Neuronal stem cell (in vitro differentiated cells): ENCODE results near the gene TMEM218.
"Not testable (repeated sequence)": the region's sequence is repeated elsewhere in the genome, so short reads cannot be mapped to it uniquely, and the experiment has no call there.

Source experiments
- DNase-seq: peaks from one replicate; pipeline ENCODE4 v3.0.0-alpha.2; 2013; ENCODE audit warnings: low spot score
- H2AFZ ChIP-seq: one replicate; pipeline ENCODE4 v1.6.1; 2013; ENCODE audit warnings: mild to moderate bottlenecking, low read length, inconsistent platforms
- H2AK5ac ChIP-seq: 2 replicates; pipeline ENCODE4 v1.6.1; 2013; ENCODE audit warnings: low read depth, mild to moderate bottlenecking, inconsistent platforms, low read length, moderate library complexity, mixed read lengths
- H2BK120ac ChIP-seq: 2 replicates; pipeline ENCODE4 v1.6.1; 2013; ENCODE audit warnings: low read depth, mild to moderate bottlenecking, inconsistent platforms, low read length, moderate library complexity, mixed read lengths
- H2BK12ac ChIP-seq: one replicate; pipeline ENCODE4 v1.6.1; 2013; ENCODE audit warnings: low read length, inconsistent platforms
- H2BK15ac ChIP-seq: 2 replicates; pipeline ENCODE4 v1.6.1; 2013; ENCODE audit warnings: mild to moderate bottlenecking, low read length, inconsistent platforms, mixed read lengths
- H2BK5ac ChIP-seq: one replicate; pipeline ENCODE4 v1.6.1; 2013; ENCODE audit warnings: inconsistent platforms, mild to moderate bottlenecking, low read length, moderate library complexity
- H3K14ac ChIP-seq: one replicate; pipeline ENCODE4 v1.6.1; 2013; ENCODE audit warnings: low read length, inconsistent platforms
- H3K18ac ChIP-seq: 2 replicates; pipeline ENCODE4 v1.6.1; 2013; ENCODE audit warnings: low read length, inconsistent platforms
- H3K23ac ChIP-seq: 2 replicates; pipeline ENCODE4 v1.6.1; 2013; ENCODE audit warnings: low read depth, mild to moderate bottlenecking, mixed read lengths, low read length, inconsistent platforms; ENCODE audit not compliant: poor library complexity
- H3K27ac ChIP-seq: replicated peaks from 3 replicates; pipeline ENCODE4 v1.5.1; 2013; ENCODE audit warnings: low read length, inconsistent platforms
- H3K27me3 ChIP-seq, 3 experiments: 2 replicates each; pipeline ENCODE4 v1.6.1; 2013; ENCODE audit warnings: low read length in 3 of 3, mild to moderate bottlenecking in 2 of 3, inconsistent platforms in 1 of 3, low read depth in 1 of 3, mixed read lengths in 1 of 3, moderate library complexity in 1 of 3; ENCODE audit not compliant: control insufficient read depth in 3 of 3, insufficient read depth in 3 of 3
- H3K36me3 ChIP-seq, 2 donors: replicated peaks in 1 of 2; 2 replicates each; pipeline ENCODE4 v1.6.1; 2013; ENCODE audit warnings: low read length in 2 of 2; ENCODE audit not compliant: control insufficient read depth in 2 of 2, insufficient read depth in 2 of 2
- H3K4ac ChIP-seq: 2 replicates; pipeline ENCODE4 v1.6.1; 2013; ENCODE audit warnings: inconsistent platforms, mild to moderate bottlenecking, low read length, moderate library complexity
- H3K4me1 ChIP-seq, 2 donors: 1 replicate in 1 of 2; 2 replicates in 1 of 2; pipeline ENCODE4 v1.6.1; 2013; ENCODE audit warnings: low read length in 2 of 2, low read depth in 1 of 2; ENCODE audit not compliant: control insufficient read depth in 2 of 2, insufficient read depth in 1 of 2
- H3K4me2 ChIP-seq: one replicate; pipeline ENCODE4 v1.6.1; 2013; ENCODE audit warnings: mild to moderate bottlenecking, low read length, inconsistent platforms; ENCODE audit not compliant: insufficient read depth, poor library complexity, severe bottlenecking
- H3K4me3 ChIP-seq, 2 donors: 2 replicates each; pipeline ENCODE4 v1.5.1; 2013; ENCODE audit warnings: low read length in 2 of 2, mild to moderate bottlenecking in 2 of 2, inconsistent platforms in 1 of 2, moderate library complexity in 1 of 2
- H3K79me1 ChIP-seq: one replicate; pipeline ENCODE4 v1.6.1; 2013; ENCODE audit warnings: low read depth, mild to moderate bottlenecking, inconsistent platforms, low read length, moderate library complexity
- H3K9ac ChIP-seq: one replicate; pipeline ENCODE4 v1.6.1; 2013; ENCODE audit warnings: mild to moderate bottlenecking, low read depth, low read length, inconsistent platforms; ENCODE audit not compliant: poor library complexity
- H3K9me3 ChIP-seq, 2 donors: replicated peaks in 1 of 2; 2 replicates each; pipeline versions ENCODE3 to v1.6.1; 2013; ENCODE audit warnings: low read length in 2 of 2, mild to moderate bottlenecking in 2 of 2, inconsistent platforms in 1 of 2, low read depth in 1 of 2, mixed read lengths in 1 of 2, moderate library complexity in 1 of 2; ENCODE audit not compliant: control insufficient read depth in 2 of 2, insufficient read depth in 1 of 2
- H4K8ac ChIP-seq: one replicate; pipeline ENCODE4 v1.6.1; 2013; ENCODE audit warnings: low read depth, mild to moderate bottlenecking, inconsistent platforms, low read length, moderate library complexity
- H4K91ac ChIP-seq: one replicate; pipeline ENCODE4 v1.6.1; 2013; ENCODE audit warnings: low read length, low read depth, mild to moderate bottlenecking, inconsistent platforms; ENCODE audit not compliant: poor library complexity
- WGBS, 2 donors: extraction: QIAGEN DNeasy Blood & Tissue Kit; methylation state at CpG; one replicate each; pipeline ENCODE4 v1.1.7; 2013; ENCODE audit warnings: missing lambda C conversion rate in 2 of 2, mixed read lengths in 1 of 2; ENCODE audit not compliant: insufficient read length in 2 of 2, insufficient replicate concordance in 1 of 2; ENCODE audit errors: extremely low coverage in 2 of 2; 5-methylcytosine and 5-hydroxymethylcytosine counted together

Gene TMEM218

GRCh38 chr11:125056111-125056510, 55.3 kb downstream of the TMEM218 start:
- not testable (repeated sequence) for H3K27me3 ChIP-seq, H4K8ac ChIP-seq, H3K4ac ChIP-seq, H3K4me2 ChIP-seq, H2BK5ac ChIP-seq, H3K36me3 ChIP-seq, H3K4me1 ChIP-seq, H2BK15ac ChIP-seq, H2AFZ ChIP-seq, DNase-seq, H4K91ac ChIP-seq, H3K14ac ChIP-seq, H3K18ac ChIP-seq, H2AK5ac ChIP-seq, H3K23ac ChIP-seq, H2BK12ac ChIP-seq, H3K4me3 ChIP-seq, H3K9me3 ChIP-seq, H3K9ac ChIP-seq, H3K79me1 ChIP-seq, H2BK120ac ChIP-seq, H3K27ac ChIP-seq
- WGBS, 2 donors: no CpG with 5 or more reads among the region's 2 CpGs

- Histone ChIP-seq H2BK12ac (no peak overlapping the region), H4K8ac (no peak overlapping the region), H3K36me3 (peaks cover 0 to 2% of the 10 kb centered on the region in 2 donors), H3K9me3 (peaks cover 0 to 2% of the 10 kb centered on the region in 2 donors), H3K27me3 (peaks cover 0 to 2% (median 0%) of the 10 kb centered on the region in 3 experiments), H2BK5ac (no peak overlapping the region), H2BK120ac (no peak overlapping the region), H3K79me1 (no peaks in the 10 kb centered on the region), H3K4me3 (no peak overlapping the region), H3K18ac (no peak overlapping the region), H3K23ac (no peak overlapping the region), H3K9ac (no peak overlapping the region), H3K14ac (no peak overlapping the region), H2AK5ac (no peak overlapping the region), H2AFZ (no peak overlapping the region), H4K91ac (no peak overlapping the region), H3K27ac (no peak overlapping the region), H3K4me1 (peaks cover 0 to 5% of the 10 kb centered on the region in 2 donors), H2BK15ac (no peak overlapping the region), H3K4ac (no peak overlapping the region), H3K4me2 (no peak overlapping the region)
- DNase-seq: no peak
- no CpG with 5 or more reads among the region's 2 CpGs for WGBS, 2 donors
Observed at GRCh38 chr11:125055107-125055715, 56.2 kb downstream of the TMEM218 start.

DNA sequence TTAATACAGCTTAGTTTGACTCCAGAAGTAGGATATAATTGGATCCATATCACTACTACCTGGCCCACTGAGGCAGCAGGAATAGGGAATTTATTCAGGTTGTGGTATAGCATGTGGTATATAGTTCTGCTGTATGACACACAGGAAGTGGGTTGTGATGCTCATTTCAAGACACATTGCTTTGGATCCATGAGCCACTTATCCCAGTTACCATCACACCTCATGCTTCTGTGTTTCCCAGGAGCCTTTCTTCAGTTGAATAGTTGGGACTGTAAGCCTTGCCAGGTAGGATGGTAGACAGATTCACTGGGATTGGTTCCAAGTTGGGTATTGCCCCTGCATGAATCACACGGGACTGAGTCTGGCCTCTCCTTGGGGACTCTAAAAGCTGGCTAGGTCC, 58.3 kb downstream of the TMEM218 start:
- H3K14ac ChIP-seq: no peak overlapping the region
- H2BK120ac ChIP-seq: no peak overlapping the region
- no CpG with 5 or more reads among the region's 1 CpG for WGBS, 2 donors
- H3K9me3 ChIP-seq: peaks cover 0 to 2% of the 10 kb centered on the region in 2 donors
- H3K9ac ChIP-seq: peak overlapping the region; percentile 7
- no peak overlapping the region for H3K27ac ChIP-seq
- no peak overlapping the region for H4K8ac ChIP-seq
- DNase-seq: no peak
- peaks cover 0 to 2% of the 10 kb centered on the region in 2 donors for H3K36me3 ChIP-seq
- H3K4me1 ChIP-seq: peaks cover 0 to 5% of the 10 kb centered on the region in 2 donors
- no peaks in the 10 kb centered on the region for H3K79me1 ChIP-seq
- H2BK15ac ChIP-seq: no peak overlapping the region
- no peak overlapping the region for H3K18ac ChIP-seq
- H2BK5ac ChIP-seq: no peak overlapping the region
- no peak overlapping the region for H3K4ac ChIP-seq
- H2BK12ac ChIP-seq: no peak overlapping the region
- H2AFZ ChIP-seq: no peak overlapping the region
- no peak overlapping the region for H4K91ac ChIP-seq
- peaks cover 0 to 2% (median 0%) of the 10 kb centered on the region in 3 experiments for H3K27me3 ChIP-seq
- no peak overlapping the region for H3K23ac ChIP-seq
- no peak overlapping the region for H3K4me2 ChIP-seq
- no peak overlapping the region for H3K4me3 ChIP-seq
- no peak overlapping the region for H2AK5ac ChIP-seq

- Histone ChIP-seq H3K4me3 (no peak overlapping the region), H2BK120ac (no peak overlapping the region), H3K23ac (no peak overlapping the region), H2BK12ac (no peak overlapping the region), H3K4me2 (no peak overlapping the region), H2AK5ac (no peak overlapping the region), H3K9ac (no peak overlapping the region), H3K27me3 (peaks cover 0 to 2% (median 0%) of the 10 kb centered on the region in 3 experiments), H3K18ac (no peak overlapping the region), H3K79me1 (no peaks in the 10 kb centered on the region), H3K27ac (no peak overlapping the region), H2BK5ac (no peak overlapping the region), H4K8ac (no peak overlapping the region), H3K9me3 (peaks cover 0 to 2% of the 10 kb centered on the region in 2 donors), H3K36me3 (peaks cover 0 to 2% of the 10 kb centered on the region in 2 donors), H3K4ac (no peak overlapping the region), H2AFZ (no peak overlapping the region), H3K4me1 (peaks cover 0 to 5% of the 10 kb centered on the region in 2 donors), H4K91ac (no peak overlapping the region), H2BK15ac (no peak overlapping the region), H3K14ac (no peak overlapping the region)
- DNase-seq: no peak
Observed at GRCh38 chr11:125052047-125052446, 59.4 kb downstream of the TMEM218 start.
